Erythroblast (primary cell): ENCODE data around the gene SLC13A4.

Source experiments
- GATA1 ChIP-seq: IDR thresholded peaks from 2 replicates; pipeline ENCODE4 v1.6.1; 2011; ENCODE audit warnings: low read depth, mild to moderate bottlenecking, control low read depth, low read length, moderate library complexity
- POLR2A ChIP-seq: IDR thresholded peaks from 2 replicates; pipeline ENCODE4 v1.6.1; 2011; ENCODE audit warnings: mild to moderate bottlenecking, low read length

DNA sequence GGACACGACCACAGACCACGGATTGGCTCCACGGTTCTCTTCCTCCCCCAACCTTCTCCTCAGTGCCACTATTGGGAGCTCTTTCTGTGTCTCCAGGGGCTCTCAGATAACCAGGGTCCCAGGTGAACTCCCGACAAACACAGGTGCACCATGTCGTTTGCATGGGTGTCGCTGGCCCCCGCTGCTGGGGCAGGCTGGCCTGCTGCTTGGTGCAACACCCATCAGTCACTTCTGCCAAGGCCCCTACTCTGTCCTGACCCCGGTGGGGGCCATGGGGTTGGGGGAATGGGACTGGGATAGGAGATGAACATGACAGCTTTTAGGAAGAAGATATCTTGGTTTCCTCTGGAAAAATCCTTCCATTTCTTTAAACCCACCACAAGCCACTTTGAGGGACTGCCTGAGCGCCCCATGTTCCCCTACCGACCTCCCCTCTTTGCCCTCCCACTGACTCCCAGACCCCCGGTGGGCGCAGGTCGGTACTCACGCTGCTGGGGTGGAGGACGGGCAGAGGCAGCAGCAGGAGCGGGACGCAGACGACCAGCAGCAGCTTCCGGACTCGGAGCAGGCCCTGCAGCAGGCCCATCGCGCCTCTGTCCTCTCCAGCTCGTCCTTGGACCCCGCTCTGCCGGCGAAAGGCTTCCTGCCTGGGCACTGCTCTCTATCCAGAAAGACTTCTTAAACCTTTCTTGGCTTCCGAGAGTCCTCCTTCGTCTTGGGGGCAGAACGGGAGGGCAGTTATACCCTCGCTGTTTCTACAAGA lies 894 bp downstream of the SLC13A4 start:
- no peak for TF ChIP-seq POLR2A
- no peak for TF ChIP-seq GATA1
